ENCODE data around the gene LRMDA.

The LRMDA gene

GRCh38 chr10:75836064-75836463, 404.6 kb downstream of the LRMDA start:
- H3K9me3 ChIP-seq (ENCODE audit: control insufficient read depth, insufficient read depth, low read depth, low read length): no peaks in the 10 kb centered on the region
- no peak overlapping the region for H3K27ac ChIP-seq (ENCODE audit: extremely low read depth, low read depth, low read length)
- H3K4me3 ChIP-seq (ENCODE audit: low read depth, low read length): no peak overlapping the region
- no peaks in the 10 kb centered on the region for H3K4me1 ChIP-seq (ENCODE audit: control insufficient read depth, insufficient read depth, low read length)
- no peak for TF ChIP-seq ZNF121 (tag by site-specific recombination; IDR thresholded peaks at IDR 0.05)
- TF ChIP-seq ZNF274 (IDR thresholded peaks at IDR 0.05; ENCODE audit: low read length): no peak
- TF ChIP-seq ZNF274 (tag by site-specific recombination; IDR thresholded peaks at IDR 0.05; ENCODE audit: borderline replicate concordance): no peak
- TF ChIP-seq ZNF692 (tag by site-specific recombination; IDR thresholded peaks at IDR 0.05): no peak
- TF ChIP-seq ZNF530 (tag by site-specific recombination; IDR thresholded peaks at IDR 0.05; ENCODE audit: low read depth): no peak
- TF ChIP-seq ZNF175 (tag by site-specific recombination; IDR thresholded peaks at IDR 0.05): no peak
- no peak for TF ChIP-seq ZSCAN23 (tag by site-specific recombination; IDR thresholded peaks at IDR 0.05)
- no peak for TF ChIP-seq ZNF292 (tag by site-specific recombination; IDR thresholded peaks at IDR 0.05; ENCODE audit: borderline replicate concordance, low read depth)
- TF ChIP-seq ZBTB26 (tag by site-specific recombination; optimal IDR thresholded peaks at IDR 0.05): no peak
- TF ChIP-seq ZNF610 (tag by site-specific recombination; IDR thresholded peaks at IDR 0.05; ENCODE audit: borderline replicate concordance): no peak
- no peak for TF ChIP-seq SCRT1 (tag by site-specific recombination; IDR thresholded peaks at IDR 0.05; ENCODE audit: borderline replicate concordance)
- no peak for TF ChIP-seq ZNF76 (tag by site-specific recombination; IDR thresholded peaks at IDR 0.05; ENCODE audit: borderline replicate concordance, low read depth)
- TF ChIP-seq ZSCAN30 (tag by site-specific recombination; IDR thresholded peaks at IDR 0.05): no peak
- TF ChIP-seq ZNF677 (tag by site-specific recombination; IDR thresholded peaks at IDR 0.05): no peak
- no peaks in the 10 kb centered on the region for H3K36me3 ChIP-seq (ENCODE audit: control insufficient read depth in 2 of 2, insufficient read depth in 1 of 2, low read length in 2 of 2)
- POLR2A ChIA-PET: no interaction called here
- CTCF ChIA-PET: no interaction called here

GRCh38 chr10:75838486-75838885, 407.1 kb downstream of the LRMDA start:
- no peaks in the 10 kb centered on the region for H3K4me1 ChIP-seq (ENCODE audit: control insufficient read depth, insufficient read depth, low read length)
- H3K27ac ChIP-seq (ENCODE audit: extremely low read depth, low read depth, low read length): no peak overlapping the region
- H3K4me3 ChIP-seq (ENCODE audit: low read depth, low read length): no peak overlapping the region
- H3K36me3 ChIP-seq (ENCODE audit: control insufficient read depth in 2 of 2, insufficient read depth in 1 of 2, low read length in 2 of 2): no peaks in the 10 kb centered on the region
- H3K9me3 ChIP-seq (ENCODE audit: control insufficient read depth, insufficient read depth, low read depth, low read length): no peaks in the 10 kb centered on the region
- ChIA-PET CTCF (no interaction called here), POLR2A (no interaction called here)
- TF ChIP-seq ZNF292 (tag by site-specific recombination; IDR thresholded peaks at IDR 0.05; ENCODE audit: borderline replicate concordance, low read depth): no peak
- TF ChIP-seq ZNF140 (tag by site-specific recombination; IDR thresholded peaks at IDR 0.05): no peak
- no peak for TF ChIP-seq ZNF214 (tag by site-specific recombination; IDR thresholded peaks at IDR 0.05; ENCODE audit: borderline replicate concordance)
- TF ChIP-seq ZNF610 (tag by site-specific recombination; IDR thresholded peaks at IDR 0.05; ENCODE audit: borderline replicate concordance): no peak
- TF ChIP-seq SP2 (tag by site-specific recombination; IDR thresholded peaks at IDR 0.05): no peak
- TF ChIP-seq ZBTB20 (tag by site-specific recombination; IDR thresholded peaks at IDR 0.05): no peak
- no peak for TF ChIP-seq PRDM2 (tag by site-specific recombination; IDR thresholded peaks at IDR 0.05; ENCODE audit: borderline replicate concordance)
- no peak for TF ChIP-seq ZNF596 (tag by site-specific recombination; IDR thresholded peaks at IDR 0.05)
- TF ChIP-seq PRDM6 (tag by site-specific recombination; IDR thresholded peaks at IDR 0.05): no peak
- no peak for TF ChIP-seq ZFHX2 (tag by site-specific recombination; conservative IDR thresholded peaks at IDR 0.05)
- TF ChIP-seq HOXC10 (CRISPR knock-in tag; IDR thresholded peaks at IDR 0.05): no peak
